GM18858 (cell line): ENCODE data around the gene PHF12.

Source experiments
- ATAC-seq: cut with Tn5 transposase; IDR thresholded peaks from one replicate; pipeline ENCODE4 v1.9.1; 2021; ENCODE audit not compliant: unreplicated experiment

The PHF12 gene

DNA sequence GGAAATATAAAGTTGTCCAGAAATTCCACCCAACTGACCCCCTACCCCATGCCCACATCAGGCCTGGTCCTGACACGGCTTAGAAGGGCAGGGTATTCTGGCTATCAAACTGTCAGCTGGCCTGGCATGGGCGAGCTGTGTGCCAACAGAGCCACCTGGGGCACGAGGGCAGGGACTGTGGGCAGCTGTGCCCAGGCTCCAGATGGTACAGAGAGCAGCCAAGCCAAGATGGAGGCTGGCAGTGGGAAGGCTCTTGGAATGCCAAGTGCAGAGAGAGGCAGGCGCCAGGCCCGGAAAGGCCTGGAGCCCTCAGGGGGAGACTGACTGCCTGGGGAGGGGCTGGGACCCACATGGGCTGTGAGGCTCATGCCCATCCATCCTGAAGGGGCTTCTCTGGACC lies 24.3 kb upstream of the PHF12 start:
- no peak for ATAC-seq

DNA sequence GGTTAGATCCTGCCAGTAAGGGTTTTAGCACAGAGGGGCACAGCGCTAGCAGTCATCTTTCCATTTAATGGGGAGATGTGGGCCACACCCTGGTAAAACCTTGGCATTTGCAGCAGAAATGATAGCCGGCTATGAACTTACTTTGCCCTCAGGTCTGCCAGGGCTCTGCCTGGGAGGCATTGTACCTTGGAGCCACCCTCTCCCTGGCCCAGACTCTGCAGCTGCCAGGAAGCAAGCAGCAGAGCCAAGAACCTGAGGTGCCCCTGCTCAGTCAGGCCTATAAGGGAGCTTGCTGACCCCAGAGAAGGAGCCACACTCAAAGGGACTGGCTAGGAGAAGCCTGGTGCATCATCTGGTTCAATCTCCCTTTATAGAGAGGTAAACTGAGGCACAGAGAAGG lies 23.7 kb upstream of the PHF12 start:
- no peak for ATAC-seq

DNA sequence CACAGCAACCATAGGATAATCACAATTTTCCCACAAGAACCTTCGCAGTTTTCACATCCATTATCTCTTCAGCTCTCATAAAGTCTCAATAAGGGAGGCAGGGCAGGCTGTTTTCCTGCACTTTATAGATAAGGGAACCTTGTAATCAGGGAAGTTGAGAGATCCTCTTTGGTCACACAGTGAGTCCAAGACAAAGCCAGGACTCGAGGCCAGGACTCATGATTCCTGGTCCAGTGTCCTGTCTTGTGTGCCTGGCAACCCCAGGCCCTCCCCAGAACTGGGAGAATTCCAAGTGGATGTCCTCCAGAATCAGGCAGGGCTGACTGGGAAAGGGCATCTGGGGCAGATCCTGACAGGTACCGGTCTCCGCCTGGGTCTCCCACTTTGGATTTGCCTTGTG lies 23.1 kb upstream of the PHF12 start:
- no peak for ATAC-seq

DNA sequence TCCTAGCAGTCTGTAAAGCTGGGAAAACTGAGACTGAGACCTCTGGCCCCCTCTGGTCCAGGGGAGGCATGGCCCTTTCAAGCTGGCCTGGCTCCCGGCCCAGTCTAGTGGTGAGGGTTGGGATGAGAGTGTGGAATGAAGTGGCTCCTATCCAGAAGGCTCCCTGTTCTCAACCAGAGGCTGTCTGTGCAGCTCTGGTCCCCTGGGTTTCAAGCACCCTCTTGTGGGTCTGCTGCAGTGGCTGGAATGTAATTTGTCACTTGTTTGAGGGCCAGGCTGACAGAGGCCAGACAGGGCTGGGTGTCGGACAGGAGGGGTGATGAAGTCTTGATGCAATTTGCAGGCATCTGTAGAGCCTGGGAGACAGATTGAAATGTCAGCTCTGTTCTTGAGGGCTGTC lies 22.1 kb upstream of the PHF12 start:
- no peak for ATAC-seq

DNA sequence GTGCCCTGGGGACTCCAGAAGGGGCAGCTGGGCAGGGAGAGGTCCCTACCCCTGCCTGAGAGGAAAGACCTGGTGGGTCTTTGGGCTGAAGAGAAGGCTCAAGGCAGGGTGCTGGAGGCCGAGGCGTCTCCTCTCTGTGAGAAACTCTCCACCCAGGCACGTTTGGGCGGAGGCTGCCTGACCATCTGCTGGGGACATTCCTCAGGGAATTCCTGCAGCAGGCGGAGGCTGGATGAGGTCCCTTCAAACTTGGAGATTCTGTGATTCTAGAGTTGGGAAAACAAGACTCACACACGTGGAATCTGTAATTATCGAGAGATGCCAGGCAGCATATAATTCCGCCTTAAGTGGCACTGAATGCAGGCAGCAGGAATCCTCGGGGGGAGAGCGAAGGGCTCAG lies 21.1 kb upstream of the PHF12 start:
- no peak for ATAC-seq

DNA sequence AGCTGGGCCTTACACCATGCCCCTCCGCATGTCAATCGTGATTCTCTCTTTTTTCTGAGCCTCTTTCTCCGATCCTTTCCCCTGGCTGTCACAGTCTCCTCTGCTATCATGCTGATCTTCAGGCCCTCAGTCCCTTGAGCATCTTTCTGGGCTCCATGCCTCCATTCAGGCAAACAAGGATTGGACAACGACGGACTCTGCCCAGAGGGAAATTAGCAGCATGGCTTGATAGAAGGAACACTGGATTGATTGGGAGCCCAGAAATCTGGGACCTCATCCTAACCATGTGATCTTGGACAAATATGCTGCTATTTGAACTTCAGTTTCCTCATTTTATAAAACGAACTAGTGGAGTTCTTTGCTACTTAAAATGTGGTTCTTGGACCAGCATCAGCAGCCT lies 19.6 kb upstream of the PHF12 start:
- ATAC-seq: no peak

- no peak for ATAC-seq
Observed at GRCh38 chr17:28969706-28970393, 18.5 kb upstream of the PHF12 start.

DNA sequence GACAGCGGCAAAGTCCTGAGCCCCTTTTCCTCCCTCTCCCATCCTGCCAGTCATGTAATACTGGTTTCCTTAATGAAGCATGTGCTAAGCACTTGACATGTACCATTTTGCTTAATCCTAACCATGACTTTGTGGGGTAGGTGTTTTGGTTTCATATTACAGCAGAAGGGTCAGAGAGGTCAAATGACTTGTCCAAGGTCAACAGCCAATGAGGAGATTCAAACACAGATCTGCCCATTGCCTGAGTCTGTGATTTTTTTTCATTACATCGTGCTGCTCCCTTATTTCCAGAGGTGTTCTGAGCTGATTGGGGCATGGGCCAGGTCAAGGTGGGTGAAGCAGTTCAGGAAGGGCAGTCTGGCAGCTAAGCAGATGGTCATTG lies 17.6 kb upstream of the PHF12 start:
- ATAC-seq: no peak

GRCh38 chr17:28968231-28968913 lies 17.1 kb upstream of the PHF12 start:
- no peak for ATAC-seq

DNA sequence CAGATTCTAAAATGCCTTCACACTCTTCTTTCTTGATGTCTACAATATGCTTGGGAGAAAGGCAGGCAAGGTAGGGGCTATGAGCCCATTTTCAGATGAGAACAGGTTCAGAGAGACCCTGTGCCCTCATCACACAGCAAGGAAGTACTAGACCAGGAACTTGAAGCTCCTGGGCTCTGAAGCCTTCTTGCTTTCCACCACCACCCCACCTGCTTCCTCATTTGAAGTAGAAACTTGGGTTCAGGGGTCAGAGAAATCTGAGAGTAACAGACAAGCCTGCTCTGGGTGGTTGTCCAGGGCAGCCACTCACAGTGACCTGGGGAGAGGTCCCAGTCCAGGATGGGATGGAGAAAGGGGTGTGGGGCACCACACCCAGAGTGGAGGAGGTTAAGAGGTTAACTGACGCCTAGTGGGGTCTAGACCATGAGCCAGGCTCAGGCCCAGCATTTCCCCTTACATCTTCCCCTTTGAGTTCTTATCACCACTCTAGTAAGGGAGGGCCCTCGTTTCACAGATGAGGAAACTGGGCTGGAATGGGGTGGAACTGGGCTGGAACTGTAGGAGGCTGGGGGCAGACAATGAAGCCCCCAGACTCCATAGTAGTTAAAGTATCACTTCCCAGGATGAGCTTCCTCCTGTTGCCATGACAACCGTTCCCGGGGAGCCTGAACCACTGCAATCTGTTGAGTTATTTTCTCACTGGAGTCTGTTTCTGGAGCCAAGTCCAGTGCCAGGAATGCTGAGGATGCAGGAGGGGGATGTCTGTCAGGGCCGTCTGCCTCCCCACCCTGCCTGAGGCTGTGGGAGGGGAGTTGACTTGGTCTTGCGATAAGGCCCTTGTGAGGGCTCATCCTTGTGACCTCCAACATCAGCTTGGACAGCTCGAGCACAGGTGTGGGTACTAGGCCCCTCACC lies 16.2 kb upstream of the PHF12 start:
- no peak for ATAC-seq

DNA sequence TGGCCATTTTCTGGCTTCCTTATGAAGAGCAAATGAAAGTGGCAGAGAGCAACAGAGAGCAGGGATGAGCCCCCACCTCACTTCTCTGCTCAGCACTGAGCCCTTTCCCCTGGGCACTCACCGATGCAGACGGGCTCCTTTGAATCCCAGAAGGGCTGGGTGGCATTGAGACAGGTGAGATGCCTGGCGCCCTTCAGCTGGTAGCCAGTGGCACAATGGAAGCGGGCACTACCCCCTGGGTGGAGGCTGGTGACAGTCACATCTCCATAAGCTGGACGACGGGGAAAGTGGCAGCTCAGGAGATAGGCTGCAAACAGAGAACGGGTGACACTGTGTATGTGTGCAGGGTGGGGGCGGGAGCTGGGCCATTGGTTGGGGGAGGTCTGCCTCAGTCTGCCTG lies 12.5 kb upstream of the PHF12 start:
- ATAC-seq: no peak

DNA sequence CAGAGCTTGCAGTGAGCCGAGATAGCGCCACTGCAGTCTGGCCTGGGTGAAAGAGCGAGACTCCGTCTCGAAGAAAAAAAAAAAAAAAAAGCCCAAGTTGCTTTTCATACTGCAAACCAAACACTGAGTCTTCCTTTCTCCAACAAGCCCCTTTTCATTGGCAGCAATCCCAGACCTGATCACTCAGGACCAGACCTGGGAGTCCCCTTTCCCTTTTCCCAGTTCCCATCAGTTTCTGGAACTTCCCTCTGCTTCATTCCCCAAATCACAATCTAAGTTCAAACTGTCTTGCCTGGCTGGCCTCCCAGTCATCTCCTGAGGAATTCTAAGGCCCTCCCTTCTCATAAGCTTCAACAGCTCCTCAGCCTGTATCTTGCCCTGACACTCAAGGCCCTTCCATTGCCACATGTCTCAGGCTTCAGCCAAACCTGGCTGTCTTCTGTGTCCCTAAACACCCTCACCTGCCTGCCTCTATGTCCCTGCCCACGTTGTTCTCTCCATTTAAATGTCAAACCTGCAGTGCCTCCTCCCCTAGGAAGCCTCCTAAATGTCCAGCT lies 11.8 kb upstream of the PHF12 start:
- ATAC-seq: no peak

- ATAC-seq: no peak
Observed at GRCh38 chr17:28961391-28961790, 10.1 kb upstream of the PHF12 start.

DNA sequence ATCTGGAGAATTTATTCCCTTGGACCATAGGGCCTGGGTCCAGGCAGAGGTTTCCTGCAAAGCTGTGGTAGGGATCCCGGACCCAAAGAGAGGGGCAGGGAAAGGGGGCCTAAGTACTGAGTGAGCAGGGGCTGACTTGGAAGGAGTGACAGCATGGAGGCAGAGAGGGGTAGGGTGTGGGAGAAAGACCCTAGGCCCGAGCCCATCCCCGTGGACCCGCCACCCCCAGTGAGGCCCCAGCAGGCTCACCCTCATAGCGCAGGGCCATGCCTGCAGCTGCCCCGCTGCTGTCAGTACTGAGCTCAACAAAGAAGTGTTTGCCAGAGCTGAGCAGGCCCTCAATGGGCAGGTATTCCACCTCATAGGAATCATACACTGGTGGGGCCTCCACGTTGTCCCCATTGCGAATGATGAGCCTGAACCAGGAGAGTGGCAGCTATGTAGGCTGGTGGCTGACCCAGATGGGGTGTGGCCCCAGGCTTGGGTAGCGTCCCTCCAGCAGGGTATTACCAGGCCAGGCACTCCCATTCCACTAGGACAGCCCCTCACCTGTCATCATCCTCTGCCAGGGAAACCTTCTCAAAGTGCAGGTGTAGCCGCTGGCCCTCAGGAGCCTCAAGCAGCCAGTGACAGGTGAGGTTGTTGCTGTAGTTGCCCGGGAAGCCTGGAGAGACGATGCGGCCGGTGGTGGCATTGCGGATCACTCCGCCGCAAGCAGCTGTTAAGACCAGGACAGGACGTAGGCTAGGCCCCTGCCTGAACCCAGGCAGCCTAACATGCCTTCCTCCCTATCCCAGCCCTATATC lies 9.1 kb upstream of the PHF12 start:
- ATAC-seq: no peak

DNA sequence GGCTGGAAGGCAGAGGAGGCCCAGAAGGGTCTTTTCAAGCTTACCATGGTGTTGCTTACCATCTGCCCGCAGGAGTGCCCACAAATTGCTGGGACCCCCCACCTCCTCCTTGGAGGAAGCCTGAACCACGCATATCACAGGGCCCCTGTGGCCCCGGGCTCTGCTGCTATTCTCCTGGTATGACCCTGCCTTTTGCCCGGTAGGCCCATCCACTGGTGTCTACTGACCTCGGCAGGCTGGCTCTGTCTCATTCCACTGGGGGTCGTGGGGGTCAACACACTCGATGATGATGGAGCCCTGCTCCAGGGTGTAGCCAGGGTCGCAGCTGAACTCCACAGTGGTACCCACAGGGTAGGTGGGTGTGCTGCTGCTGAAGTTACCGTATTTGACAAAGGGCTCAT lies 8.2 kb upstream of the PHF12 start:
- ATAC-seq: no peak

DNA sequence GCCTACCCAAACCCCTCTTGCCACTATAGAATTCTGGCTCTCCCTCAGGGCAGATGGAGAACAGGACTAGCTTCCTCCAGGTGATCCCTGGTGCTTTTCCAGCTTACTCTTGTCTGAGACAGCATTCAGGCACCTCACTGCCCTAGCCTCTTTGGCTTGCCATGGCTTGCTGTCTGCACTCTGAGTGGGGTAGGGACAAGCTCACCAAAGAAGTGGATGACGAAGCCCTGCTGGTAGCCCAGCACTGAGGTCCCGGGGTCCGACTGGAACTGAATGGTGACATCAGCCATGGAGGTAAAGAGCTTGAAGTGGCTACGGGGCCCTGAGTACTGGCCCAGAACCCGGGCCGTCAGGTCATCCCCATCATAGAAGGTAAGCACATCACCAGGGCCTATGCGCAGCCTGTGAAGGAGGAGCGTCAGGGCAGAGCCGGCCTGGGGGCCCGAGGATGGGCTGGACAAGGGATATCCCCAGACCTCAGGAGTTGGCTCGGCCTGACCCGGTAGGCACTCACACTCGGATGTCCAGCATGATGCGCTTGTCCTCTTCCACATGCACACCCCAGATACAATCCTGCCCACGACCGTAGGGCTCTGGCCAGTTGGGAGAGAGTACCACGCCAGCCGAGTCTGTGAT lies 7.6 kb upstream of the PHF12 start:
- ATAC-seq: no peak

DNA sequence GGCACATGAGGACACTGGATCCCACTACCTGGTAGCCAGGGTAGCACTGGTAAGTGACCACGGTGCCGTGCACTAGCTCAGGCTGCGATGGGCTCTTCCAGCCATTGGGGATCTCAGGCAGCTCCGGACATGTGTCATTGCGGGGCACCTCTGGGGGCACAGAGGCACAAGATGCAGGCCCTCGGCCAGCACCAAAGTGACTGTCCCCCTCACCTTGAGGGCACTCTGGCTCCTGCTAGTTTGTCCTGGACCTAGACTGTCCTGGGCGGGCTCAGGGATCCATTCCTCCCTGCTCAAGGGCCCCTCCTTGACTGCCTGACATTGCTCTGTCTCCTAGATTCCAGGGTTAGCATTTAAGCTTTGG lies 6.7 kb upstream of the PHF12 start:
- ATAC-seq: no peak

- no peak for ATAC-seq
Observed at GRCh38 chr17:28957277-28957991, 6.1 kb upstream of the PHF12 start.

DNA sequence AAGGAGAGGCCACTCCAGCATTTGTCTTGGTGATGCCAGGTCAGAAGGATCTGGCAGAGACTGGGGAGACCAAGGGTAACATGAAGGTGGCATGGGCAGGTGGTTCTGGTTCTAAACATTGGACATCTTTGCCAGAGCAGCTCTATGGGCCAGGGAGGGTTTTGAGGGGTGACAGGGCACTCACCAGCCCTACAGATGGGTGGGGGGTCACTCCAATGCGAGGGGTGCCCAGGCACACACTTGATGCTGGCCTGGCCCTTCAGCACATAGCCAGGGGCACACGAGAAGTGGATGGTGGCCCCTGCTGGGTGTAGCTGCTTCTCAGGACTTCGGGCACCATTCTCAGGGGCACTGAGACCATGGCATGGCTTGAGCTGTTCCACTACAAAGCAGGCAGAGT lies 5.5 kb upstream of the PHF12 start:
- no peak for ATAC-seq

- no peak for ATAC-seq
Observed at GRCh38 chr17:28956112-28956511, 4.8 kb upstream of the PHF12 start.
